NCI-H1417 (cell line): Measurements from ENCODE around the gene MYO6.
"Not testable (repeated sequence)": the region's sequence is repeated elsewhere in the genome, so short reads cannot be mapped to it uniquely, and the experiment has no call there.

Experiments used
- DNase-seq, 3 experiments: peaks; one replicate each; lab custom pipeline; 2025; lab: John Stamatoyannopoulos, UW

The MYO6 gene

DNA sequence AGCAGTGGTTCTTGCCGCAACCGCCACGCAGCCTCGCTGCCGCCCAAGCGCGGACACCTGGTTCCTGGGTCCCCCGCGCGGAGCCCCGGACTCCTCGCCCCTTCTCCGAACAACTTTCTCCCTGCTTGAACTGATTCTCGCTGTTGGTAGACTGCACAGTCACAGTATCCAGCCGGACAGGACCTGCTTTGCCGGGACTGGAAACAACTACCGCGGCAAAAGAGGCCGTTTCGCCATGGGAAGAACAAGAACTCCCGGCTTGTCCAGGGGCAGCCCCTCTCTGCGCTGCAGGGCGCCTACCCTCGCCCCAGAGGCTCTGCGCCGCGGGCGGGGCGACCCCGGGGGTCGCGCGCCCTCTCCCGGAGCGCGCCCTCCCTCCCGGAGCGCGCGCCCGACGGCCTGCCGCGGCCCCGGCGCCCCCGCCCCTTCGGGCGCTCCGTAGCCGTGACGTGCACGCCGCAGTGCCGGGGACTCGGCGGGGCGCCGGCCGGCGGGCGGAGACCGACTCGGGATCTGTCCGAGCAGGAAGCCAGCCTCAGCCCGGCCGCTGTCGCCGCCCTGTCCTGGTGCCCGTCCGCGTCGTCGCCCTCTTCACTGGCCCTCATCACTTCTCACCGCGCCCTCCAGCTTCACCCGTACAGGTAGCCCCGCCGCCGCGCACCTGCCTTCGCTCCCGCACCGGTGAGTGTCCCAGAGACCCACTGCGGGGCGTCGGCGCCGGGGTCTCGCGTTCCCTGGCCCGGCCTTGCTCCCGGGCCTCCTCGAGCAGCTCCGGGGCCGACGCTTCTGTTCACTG, at the start of gene MYO6:
TSS of gene MYO6 (plus strand) at position 497 of the 796 bp plus-strand sequence. CDS start 68,309 bp downstream, outside the sequence.
- peak; percentile 82 to 87 (median 84) for DNase-seq

DNA sequence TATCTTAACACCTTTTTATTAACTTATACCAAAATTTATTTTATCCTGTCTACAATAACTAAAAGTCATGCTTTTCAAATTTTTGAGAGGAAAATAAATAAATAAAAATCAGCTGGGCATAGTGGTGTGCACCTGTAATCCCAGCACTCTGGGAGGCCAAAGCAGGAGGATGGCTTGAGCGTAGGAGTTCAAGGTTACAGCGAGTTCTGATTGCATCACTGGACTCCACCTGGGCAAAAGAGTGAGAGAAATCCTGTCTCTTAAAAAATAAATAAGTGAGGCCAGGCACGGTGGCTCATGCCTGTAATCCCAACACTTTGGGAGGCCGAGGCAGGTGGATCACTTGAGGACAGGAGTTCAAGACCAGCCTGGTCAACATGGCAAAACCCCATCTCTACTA, 40.7 kb upstream of the MYO6 start:
- DNase-seq, result not testable (repeated sequence)

DNA sequence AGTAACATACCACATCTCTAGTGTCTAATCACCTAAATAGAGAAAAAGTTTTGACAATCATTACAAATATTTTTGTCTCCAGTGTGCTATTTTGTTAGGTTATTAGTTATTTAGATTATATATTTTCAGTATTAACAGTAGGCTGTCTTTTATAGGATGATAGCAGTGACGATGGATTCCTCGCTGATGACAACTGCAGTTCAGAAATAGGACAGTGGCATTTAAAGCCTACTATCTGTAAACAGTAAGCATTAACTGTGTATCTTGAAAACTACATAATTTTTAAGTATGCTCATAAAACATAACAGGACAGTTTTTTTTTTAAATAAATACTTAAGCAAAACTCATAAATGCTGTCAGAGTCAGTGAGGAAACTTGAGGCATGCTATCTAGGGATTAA, 37.9 kb upstream of the MYO6 start:
- no peak for DNase-seq

GRCh38 chr6:75719133-75719532, 29.9 kb upstream of the MYO6 start:
- DNase-seq, result no peak

- peak in 1 of 3 experiments; percentile 2 for DNase-seq
Measured at GRCh38 chr6:75723382-75723781, 25.7 kb upstream of the MYO6 start.

- no peak for DNase-seq
Measured at GRCh38 chr6:75727206-75727605, 21.8 kb upstream of the MYO6 start.

DNA sequence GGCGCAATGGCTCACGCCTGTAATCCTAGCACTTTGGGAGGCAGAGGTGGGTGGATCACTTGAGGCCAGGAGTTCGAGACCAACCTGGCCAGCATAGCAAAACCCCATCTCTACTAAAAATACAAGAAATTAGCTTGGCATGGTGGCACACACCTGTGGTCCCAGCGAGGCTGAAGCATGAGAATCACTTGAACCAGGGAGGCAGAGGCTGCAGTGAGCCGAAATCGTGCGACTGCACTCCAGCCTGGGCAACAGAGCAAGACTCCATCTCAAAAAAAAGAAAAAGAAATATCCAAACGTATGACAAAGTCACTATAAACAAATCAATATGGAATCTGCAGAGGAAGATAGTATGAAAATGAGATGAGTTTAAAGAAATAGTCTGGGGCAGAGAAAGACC, 18.0 kb upstream of the MYO6 start:
- not testable (repeated sequence) for DNase-seq

GRCh38 chr6:75735491-75736186, 13.4 kb upstream of the MYO6 start:
- no peak for DNase-seq

DNA sequence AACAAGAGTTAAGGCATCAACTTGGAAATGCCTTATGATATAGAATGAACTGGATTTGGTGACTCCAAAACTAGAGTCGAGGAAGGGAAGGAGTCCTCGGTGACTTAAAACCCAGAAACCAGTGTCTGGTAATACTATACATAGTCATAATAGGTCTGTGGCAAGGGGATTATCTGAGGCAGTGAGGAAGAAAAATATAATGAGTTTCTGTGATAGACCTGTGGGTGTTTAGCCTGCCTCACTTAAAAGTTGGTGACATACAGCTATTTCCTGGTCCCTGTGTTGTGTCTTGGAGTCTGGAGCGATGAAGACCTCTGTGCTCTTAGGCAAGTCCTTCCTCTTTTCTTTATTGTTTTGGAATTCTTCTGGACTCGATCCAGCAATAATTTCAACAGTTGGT, 5.1 kb upstream of the MYO6 start:
- DNase-seq, result no peak

GRCh38 chr6:75745404-75745803, 3.6 kb upstream of the MYO6 start:
- DNase-seq, result no peak

DNA sequence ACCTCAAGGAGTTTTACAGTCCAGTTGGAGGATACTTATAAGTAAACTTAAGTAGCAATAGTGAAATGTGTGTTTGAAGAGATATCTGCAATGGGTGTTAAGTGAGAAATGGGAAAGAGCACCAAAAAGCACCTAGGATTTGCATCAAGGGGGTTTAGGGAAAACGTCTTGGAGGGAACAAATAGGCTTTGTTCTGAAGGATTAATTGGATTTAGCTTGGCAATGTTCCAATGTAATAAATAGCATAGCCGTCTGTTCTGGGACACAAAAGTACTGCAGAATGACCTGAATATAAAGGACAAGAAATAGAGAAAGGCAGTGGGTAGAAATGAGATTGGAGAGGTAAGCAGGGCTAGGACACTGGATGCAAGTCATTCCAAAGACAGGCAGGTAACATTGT, 2.8 kb upstream of the MYO6 start:
- DNase-seq, result peak in 1 of 3 experiments; percentile 3

GRCh38 chr6:75747152-75747992, 1.7 kb upstream of the MYO6 start:
- no peak for DNase-seq

GRCh38 chr6:75748003-75748742, 866 bp upstream of the MYO6 start:
- no peak for DNase-seq

DNA sequence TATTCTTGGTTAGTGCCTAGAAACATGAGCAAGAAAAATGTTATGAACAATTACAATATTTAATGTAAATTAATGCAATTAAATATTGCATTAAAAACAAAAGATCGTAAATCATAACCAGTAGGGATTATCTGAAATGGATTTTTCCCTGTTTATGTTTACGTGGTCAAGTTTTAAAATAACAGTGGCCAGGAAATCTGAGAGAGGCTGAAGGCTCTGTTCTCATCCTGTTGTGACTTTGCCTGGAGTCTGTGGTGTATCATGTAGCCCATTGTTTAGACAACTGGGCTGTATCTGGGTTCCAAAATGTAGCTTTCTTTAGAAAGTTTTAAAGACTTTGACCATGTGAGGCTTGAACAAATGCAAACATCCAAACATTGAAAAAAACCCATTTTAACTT, 2.4 kb downstream of the MYO6 start:
- DNase-seq, result no peak

- DNase-seq, result no peak
Measured at GRCh38 chr6:75752365-75752764, 3.3 kb downstream of the MYO6 start.

DNA sequence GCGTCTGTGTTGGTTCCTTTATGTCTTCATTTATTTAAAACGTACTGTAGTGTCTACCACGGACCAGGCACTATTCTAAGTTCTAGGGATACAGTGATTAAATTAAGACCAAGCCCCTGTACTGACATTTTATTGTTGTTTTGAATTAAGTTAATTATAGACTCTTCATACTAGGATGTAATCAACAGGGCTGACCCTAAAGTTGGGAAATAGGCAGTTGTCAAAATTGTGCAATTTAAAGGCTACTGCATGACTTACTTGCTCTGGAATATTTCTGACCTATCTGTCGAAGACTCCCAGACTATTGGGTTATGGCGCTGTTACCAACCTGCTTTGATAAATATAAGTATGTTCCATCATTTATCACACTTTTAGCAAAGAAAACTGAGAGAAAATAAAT, 6.7 kb downstream of the MYO6 start:
- no peak for DNase-seq

DNA sequence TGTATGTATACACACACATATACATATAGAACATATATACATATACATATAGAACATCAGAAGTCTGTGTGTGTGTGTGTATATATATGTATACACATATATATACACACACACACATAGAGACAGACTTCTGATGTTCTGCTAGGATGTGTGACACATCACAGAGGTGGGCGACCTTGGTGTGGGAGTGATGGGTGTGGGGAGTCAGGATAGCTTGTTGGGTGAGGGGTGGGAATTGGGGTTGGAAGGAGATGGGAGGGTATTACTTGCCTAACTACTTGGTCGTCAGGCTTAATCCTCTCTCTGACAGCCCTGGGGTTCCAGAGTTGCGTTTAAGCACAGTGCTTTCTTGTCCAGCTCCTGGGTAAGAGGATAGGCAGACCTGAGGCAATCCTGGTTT, 8.3 kb downstream of the MYO6 start:
- no peak for DNase-seq

DNA sequence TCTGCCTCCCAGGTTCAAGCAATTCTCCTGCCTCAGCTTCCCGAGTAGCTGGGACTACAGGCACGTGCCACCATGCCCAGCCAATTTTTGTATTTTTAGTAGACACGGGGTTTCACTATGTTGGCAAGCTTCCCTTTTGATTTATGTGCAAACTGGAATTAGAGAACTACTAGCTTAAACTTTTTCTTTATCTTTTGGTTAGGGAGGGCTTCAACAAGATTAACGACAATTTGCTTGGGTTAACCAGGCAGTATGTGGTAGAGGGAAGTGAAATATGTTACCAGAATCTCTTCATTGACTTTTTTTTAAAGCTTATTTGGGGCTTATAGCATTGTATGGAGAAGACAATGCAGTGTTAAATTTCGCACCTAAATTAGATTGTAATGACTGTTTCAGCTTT, 9.0 kb downstream of the MYO6 start:
- DNase-seq, result no peak

DNA sequence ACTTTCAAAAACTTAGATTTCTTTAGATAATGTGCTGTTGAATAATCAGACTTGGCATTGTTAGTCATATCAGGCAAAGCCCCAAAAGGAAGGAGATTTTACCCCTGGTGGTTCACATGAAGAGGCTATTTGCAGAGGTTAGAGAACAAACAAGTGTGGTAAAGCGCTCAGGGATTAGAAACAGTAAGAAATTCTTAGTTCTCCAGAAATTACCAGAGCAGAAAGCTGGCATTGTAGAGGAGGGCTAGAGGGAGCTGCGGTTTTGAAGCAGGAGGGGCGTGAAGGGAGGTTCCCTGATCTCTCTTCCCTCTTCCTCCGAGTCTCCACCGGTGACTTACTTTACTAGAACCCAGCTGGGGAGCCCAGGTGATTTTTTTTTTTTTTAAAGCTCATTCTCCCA, 10.2 kb downstream of the MYO6 start:
- DNase-seq, result peak in 1 of 3 experiments; percentile 57

DNA sequence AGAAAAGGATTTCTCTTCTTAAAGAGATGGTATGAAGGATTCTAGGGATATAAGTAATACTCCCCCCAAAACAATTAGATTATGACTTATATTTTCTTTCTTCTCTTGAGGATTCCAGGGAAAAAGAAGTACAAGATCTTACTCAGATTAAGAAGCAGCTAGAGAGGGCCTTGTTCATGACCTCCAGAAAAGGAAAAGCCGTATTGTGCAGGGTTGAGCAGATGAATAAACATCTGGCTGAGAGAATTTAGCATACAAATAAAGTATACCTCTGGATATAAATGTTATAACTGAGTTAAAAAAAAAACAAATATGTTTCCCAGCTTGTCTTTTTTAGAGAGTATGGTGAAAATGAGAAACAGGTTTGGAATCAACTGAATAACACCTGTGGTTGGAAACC, 11.3 kb downstream of the MYO6 start:
- DNase-seq, result no peak

DNA sequence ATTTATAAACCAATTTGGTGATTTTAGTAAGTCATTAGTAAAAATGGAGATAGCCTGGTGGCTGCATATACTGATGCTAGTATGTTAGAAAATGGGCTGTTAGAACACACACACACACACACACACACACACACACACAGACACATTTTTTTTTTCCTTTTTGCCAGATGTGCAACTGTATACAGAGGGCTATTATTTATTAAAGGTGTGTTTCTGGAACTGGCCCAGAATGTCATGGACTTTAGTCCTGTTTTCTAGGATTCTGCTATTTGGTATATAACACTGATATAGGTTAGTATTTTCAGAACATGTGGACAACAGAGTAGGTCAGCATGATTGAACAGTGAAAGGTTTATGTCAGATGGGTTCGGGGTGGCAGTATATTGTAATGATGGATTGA, 12.4 kb downstream of the MYO6 start:
- no peak for DNase-seq

- peak in 1 of 3 experiments; percentile 22 for DNase-seq
Measured at GRCh38 chr6:75762063-75762462, 13.0 kb downstream of the MYO6 start.
